ENCODE results near the gene LARGE1. TPM values are rescaled to one million over a fixed set of nuclear protein-coding genes. Genes with fewer than 3 reads are reported as not detected.
A peak's percentile ranks its signal among the peaks of the same experiment; 100 is the strongest.

The LARGE1 gene
- total and polyA plus RNA-seq, 2 of the 4 experiments (the other 2 are of a cell fraction), result 6.2 to 12.4 TPM

DNA sequence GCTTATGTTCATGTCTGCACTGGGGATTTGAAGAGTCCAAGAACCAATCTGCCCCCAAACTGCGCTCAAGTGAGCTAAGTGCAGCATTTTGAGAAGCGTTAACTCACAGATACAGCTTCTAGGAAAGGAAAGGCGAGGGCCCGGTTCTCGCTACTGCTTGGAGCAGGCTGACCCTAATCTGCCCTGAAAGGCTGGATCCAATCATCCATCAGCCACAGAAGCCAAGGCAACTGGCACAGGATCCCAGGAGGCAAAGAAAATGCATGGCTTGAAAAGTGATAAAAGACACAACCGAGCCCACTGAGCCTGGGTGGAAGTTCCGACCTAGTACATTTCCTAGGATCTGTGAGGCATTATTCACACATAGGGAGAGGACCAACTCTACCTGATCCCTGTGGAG lies 174.8 kb downstream of the LARGE1 start:
- no peak overlapping the region for H3K18ac ChIP-seq (ENCODE audit: low read depth, low read length)
- no peak overlapping the region for H3K27ac ChIP-seq (ENCODE audit: insufficient read depth, low read length)
- H4K20me1 ChIP-seq (ENCODE audit: insufficient read depth, low read length), result no peaks in the 10 kb centered on the region; the same call in 1 of the 2 replicates
- no peak overlapping the region for H2BK5ac ChIP-seq (ENCODE audit: low read depth, low read length, poor library complexity, severe bottlenecking)
- 0 out of 2 replicates have a peak overlapping the region, but pooled peaks have one; percentile 14 for H3K14ac ChIP-seq (replicated peaks; ENCODE audit: low read depth, low read length)
- POLR2A ChIA-PET (ENCODE audit: unreplicated experiment), result no interaction called here
- no peaks in the 10 kb centered on the region for H3K9me1 ChIP-seq (ENCODE audit: insufficient read depth, low read length)
- H3K23ac ChIP-seq (ENCODE audit: low read depth, low read length), result no peak overlapping the region
- H3K4ac ChIP-seq (ENCODE audit: low read depth, low read length), result no peak overlapping the region
- dilution Hi-C loops (cut with HindIII; ENCODE audit: low sequenced_read_pairs, unreplicated experiment) (no loop called here), in situ Hi-C loops (cut with MboI; ENCODE audit: low sequenced_read_pairs) (no loop called here), intact Hi-C loops (cut with micrococcal nuclease) (loop anchor here (5.0 kb wide), 1 partner anchor 1332 kb away; no protein-coding TSS in a partner anchor)
- no TSS peak for BruUV-seq (replicated peaks)
- no peak for ATAC-seq (ENCODE audit: low read depth)
- no peak overlapping the region for H3K9ac ChIP-seq (ENCODE audit: low read depth, low read length)
- H2BK20ac ChIP-seq (ENCODE audit: low read depth, low read length), result no peak overlapping the region
- DNase-seq, result no peak
- no peaks in the 10 kb centered on the region for H3K9me3 ChIP-seq (ENCODE audit: control insufficient read depth, insufficient read depth, low read length)
- H3K4me3 ChIP-seq (ENCODE audit: insufficient read depth, low read depth, low read length), result no peak overlapping the region
- no peaks in the 10 kb centered on the region for H3K27me3 ChIP-seq (ENCODE audit: control insufficient read depth, insufficient read depth, low read length)
- no peaks in the 10 kb centered on the region; the same call in 1 of the 2 replicates for H3K36me3 ChIP-seq (ENCODE audit: control insufficient read depth, insufficient read depth, low read length)
- WGBS, 2 experiments (ENCODE audit: extremely low coverage in 2 of 2, insufficient read length in 1 of 2), result 40% methylated on average over 1 of the region's 7 CpGs; no CpG with 5 or more reads in 1 of the 2 experiments
- CTCF ChIA-PET, result no interaction called here
- H2AK5ac ChIP-seq (ENCODE audit: low read depth, low read length), result no peak overlapping the region
- no peaks in the 10 kb centered on the region; a peak in 1 of 4 replicates for H3K79me1 ChIP-seq (ENCODE audit: low read depth in 1 of 2, low read length in 2 of 2)
- H3K4me2 ChIP-seq (ENCODE audit: low read depth, low read length), result no peak overlapping the region
- H2AK9ac ChIP-seq (replicated peaks; ENCODE audit: low read depth, low read length, poor library complexity), result no peak overlapping the region
- TF ChIP-seq MAFK (IDR thresholded peaks at IDR 0.05; ENCODE audit: low read depth, low read length), result no peak
- TF ChIP-seq CEBPB (IDR thresholded peaks at IDR 0.05; ENCODE audit: low read depth, low read length), result no peak
- no peak for TF ChIP-seq POLR2A (IDR thresholded peaks at IDR 0.05; ENCODE audit: low read depth, low read length)
- no peak for TF ChIP-seq RAD21 (IDR thresholded peaks at IDR 0.05; ENCODE audit: low read length)
- TF ChIP-seq CHD1 (IDR thresholded peaks at IDR 0.05; ENCODE audit: low read depth, low read length), result no peak
- TF ChIP-seq SMC3 (IDR thresholded peaks at IDR 0.05; ENCODE audit: low read depth, low read length), result no peak
- no peak for TF ChIP-seq NFE2L2 (IDR thresholded peaks at IDR 0.05; ENCODE audit: low read depth, low read length)
- TF ChIP-seq FOS (IDR thresholded peaks at IDR 0.05; ENCODE audit: low read depth, low read length), result no peak
- TF ChIP-seq MAZ (IDR thresholded peaks at IDR 0.05; ENCODE audit: borderline replicate concordance, low read depth, low read length), result no peak
- no peak overlapping the region for H4K8ac ChIP-seq (ENCODE audit: low read depth in 2 of 2, low read length in 2 of 2)
- no peak overlapping the region for H3K56ac ChIP-seq (ENCODE audit: extremely low read depth, insufficient read depth, low read length)
- H2BK15ac ChIP-seq (ENCODE audit: low read depth, low read length), result no peak overlapping the region
- H4K91ac ChIP-seq (ENCODE audit: insufficient read depth, low read depth, low read length), result no peak overlapping the region
- no peak overlapping the region for H2AFZ ChIP-seq (replicated peaks; ENCODE audit: low read length, poor library complexity)
- no peak overlapping the region for H2BK120ac ChIP-seq (ENCODE audit: low read depth, low read length)
- no peak overlapping the region for H4K5ac ChIP-seq (ENCODE audit: low read depth, low read length)
- H3K4me1 ChIP-seq (ENCODE audit: control insufficient read depth, insufficient read depth, low read length), result no peaks in the 10 kb centered on the region

Data from IMR-90 (cell line).